Lower leg skin (tissue), 3 donors: ENCODE data around the gene SH2B3.
"Not testable (repeated sequence)": the region's sequence is repeated elsewhere in the genome, so short reads cannot be mapped to it uniquely, and the experiment has no call there.

Source experiments
- POLR2A ChIP-seq, 2 donors: fragments of 450-650 bp; IDR thresholded peaks; one replicate each; pipeline ENCODE4 v1.6.1; 2016 to 2017; ENCODE audit warnings: antibody characterized with exemption in 2 of 2, mild to moderate bottlenecking in 1 of 2, moderate library complexity in 1 of 2
- TF ChIP-seq, protein P1 (sequence below), 3 donors: fragments of 450-650 bp; IDR thresholded peaks; one replicate each; pipeline ENCODE4 v1.5.1; 2016; ENCODE audit warnings: antibody characterized with exemption in 3 of 3, mild to moderate bottlenecking in 3 of 3, moderate library complexity in 2 of 3

DNA sequence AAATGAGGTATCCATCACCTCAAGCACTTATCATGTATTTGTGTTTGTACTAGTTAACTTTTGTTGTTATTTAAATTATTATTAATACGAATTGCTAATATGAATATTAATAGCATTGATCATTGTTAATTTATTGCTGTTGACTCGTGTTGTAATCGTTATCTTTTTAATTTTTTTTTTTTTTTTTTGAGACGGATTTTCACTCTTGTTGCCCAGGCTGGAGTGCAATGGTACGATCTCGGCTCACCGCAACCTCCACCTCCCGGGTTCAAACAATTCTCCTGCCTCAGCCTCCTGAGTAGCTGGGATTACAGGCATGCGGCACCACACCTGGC, 3.3 kb upstream of the SH2B3 start:
- TF ChIP-seq, protein P1, sequence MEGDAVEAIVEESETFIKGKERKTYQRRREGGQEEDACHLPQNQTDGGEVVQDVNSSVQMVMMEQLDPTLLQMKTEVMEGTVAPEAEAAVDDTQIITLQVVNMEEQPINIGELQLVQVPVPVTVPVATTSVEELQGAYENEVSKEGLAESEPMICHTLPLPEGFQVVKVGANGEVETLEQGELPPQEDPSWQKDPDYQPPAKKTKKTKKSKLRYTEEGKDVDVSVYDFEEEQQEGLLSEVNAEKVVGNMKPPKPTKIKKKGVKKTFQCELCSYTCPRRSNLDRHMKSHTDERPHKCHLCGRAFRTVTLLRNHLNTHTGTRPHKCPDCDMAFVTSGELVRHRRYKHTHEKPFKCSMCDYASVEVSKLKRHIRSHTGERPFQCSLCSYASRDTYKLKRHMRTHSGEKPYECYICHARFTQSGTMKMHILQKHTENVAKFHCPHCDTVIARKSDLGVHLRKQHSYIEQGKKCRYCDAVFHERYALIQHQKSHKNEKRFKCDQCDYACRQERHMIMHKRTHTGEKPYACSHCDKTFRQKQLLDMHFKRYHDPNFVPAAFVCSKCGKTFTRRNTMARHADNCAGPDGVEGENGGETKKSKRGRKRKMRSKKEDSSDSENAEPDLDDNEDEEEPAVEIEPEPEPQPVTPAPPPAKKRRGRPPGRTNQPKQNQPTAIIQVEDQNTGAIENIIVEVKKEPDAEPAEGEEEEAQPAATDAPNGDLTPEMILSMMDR (IDR thresholded peaks at IDR 0.05), result not testable (repeated sequence)
- TF ChIP-seq POLR2A (IDR thresholded peaks at IDR 0.05), result not testable (repeated sequence)
